A673 (cell line): Measurements from ENCODE around the gene NANS.

ENCODE experiments used
- EZH2 ChIP-seq: fragments of 200-600 bp; sonication (generic); IDR thresholded peaks from 2 replicates; pipeline ENCODE4 v1.6.1; 2017; ENCODE audit warnings: borderline replicate concordance, low read depth, mild to moderate bottlenecking, mixed read lengths, antibody characterized with exemption, low read length; ENCODE audit not compliant: poor library complexity, severe bottlenecking
- TF ChIP-seq, protein P1 (sequence below): fragments of 300-800, 200-600 bp; sonication (generic); conservative IDR thresholded peaks from 2 replicates; pipeline ENCODE4 v1.5.1; 2017; ENCODE audit warnings: low read depth, mild to moderate bottlenecking, antibody characterized with exemption, low read length, moderate library complexity, mixed read lengths

DNA sequence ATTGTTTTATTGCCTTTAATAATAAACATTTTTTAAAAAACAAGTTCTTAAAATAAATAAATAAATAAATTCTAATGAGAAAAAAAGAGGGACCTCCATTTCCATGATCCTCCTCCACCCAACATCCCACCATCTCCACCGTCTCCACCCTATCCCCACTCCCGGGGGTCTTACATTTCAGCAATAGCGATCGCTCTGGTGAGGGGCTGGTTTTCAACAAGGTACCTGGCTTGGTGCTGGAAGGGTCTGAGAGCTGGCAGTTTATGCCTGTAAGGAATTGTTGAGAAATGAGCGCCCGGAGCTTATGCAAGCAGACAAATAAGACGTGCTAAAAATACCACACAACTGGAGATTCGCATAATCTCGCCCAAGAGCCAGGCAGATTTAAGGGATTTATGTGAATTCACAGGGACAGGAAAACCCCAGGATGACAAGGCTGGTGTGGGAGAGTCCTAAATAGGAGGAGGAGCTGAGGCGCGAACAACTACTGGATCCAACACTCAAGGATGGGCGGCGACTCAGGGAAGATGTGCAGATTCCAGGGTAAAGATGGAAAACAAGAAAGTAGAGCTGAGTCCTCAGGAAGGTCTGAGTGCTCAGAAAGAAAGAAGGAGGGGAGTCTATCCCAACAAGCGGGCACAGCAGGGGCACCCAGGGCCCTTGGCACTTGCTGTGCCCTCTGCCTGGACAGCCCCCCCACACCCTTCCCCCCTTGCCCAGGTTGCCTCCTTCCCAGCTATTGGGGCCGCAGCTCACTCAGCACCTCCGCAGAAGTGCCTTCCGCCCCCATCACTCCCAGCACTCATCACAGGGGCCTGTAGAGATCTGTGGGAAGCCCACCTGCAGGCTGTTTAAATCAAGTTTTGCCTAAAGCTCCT is 35.4 kb downstream of the NANS start:
- TF ChIP-seq, protein P1, sequence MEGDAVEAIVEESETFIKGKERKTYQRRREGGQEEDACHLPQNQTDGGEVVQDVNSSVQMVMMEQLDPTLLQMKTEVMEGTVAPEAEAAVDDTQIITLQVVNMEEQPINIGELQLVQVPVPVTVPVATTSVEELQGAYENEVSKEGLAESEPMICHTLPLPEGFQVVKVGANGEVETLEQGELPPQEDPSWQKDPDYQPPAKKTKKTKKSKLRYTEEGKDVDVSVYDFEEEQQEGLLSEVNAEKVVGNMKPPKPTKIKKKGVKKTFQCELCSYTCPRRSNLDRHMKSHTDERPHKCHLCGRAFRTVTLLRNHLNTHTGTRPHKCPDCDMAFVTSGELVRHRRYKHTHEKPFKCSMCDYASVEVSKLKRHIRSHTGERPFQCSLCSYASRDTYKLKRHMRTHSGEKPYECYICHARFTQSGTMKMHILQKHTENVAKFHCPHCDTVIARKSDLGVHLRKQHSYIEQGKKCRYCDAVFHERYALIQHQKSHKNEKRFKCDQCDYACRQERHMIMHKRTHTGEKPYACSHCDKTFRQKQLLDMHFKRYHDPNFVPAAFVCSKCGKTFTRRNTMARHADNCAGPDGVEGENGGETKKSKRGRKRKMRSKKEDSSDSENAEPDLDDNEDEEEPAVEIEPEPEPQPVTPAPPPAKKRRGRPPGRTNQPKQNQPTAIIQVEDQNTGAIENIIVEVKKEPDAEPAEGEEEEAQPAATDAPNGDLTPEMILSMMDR = no peak
- TF ChIP-seq EZH2 = no peak
